IMR-90 (cell line): ENCODE results near the gene MMP24. TPM values are rescaled to one million over a fixed set of nuclear protein-coding genes. Genes with fewer than 3 reads are reported as not detected.

Experiments
- ATAC-seq: fragments of 200-7000 bp; cut with Tn5 transposase; 2 replicates; pipeline ENCODE4 v1.9.1; 2020; ENCODE audit warnings: low read depth, mild to moderate bottlenecking, moderate library complexity
- BruUV-seq: library from RNA; stranded (reverse); fragments of 400-500 nt; replicated peaks from 2 replicates; lab custom pipeline; 2021; lab: Mats Ljungman, UMichigan
- CTCF ChIA-PET: fragments of 300-600 bp; formaldehyde crosslinking; extraction: SDS; loops from one replicate; lab custom pipeline; 2021; ENCODE audit warnings: antibody characterized with exemption; lab: Yijun Ruan, JAX
- POLR2A ChIA-PET: fragments of 300-600 bp; sonication (Branson Sonifier 250); formaldehyde crosslinking; loops from one replicate; lab custom pipeline; 2022; ENCODE audit warnings: antibody characterized with exemption; ENCODE audit not compliant: unreplicated experiment; lab: Charles Lee
- DNase-seq: peaks from one replicate; pipeline ENCODE4 v3.0.0; 2013
- H2AFZ ChIP-seq: replicated peaks from 2 replicates; pipeline ENCODE3; 2013; ENCODE audit warnings: low read length, mild to moderate bottlenecking; ENCODE audit not compliant: poor library complexity
- H2AK5ac ChIP-seq: 2 replicates; pipeline ENCODE4 v1.6.1; 2013; ENCODE audit warnings: low read depth, low read length, inconsistent platforms
- H2AK9ac ChIP-seq: replicated peaks from 2 replicates; pipeline ENCODE3; 2013; ENCODE audit warnings: mild to moderate bottlenecking, low read depth, low read length, moderate library complexity; ENCODE audit not compliant: poor library complexity
- H2BK120ac ChIP-seq: 2 replicates; pipeline ENCODE4 v1.6.1; 2013; ENCODE audit warnings: low read depth, low read length, inconsistent platforms
- H2BK15ac ChIP-seq: 3 replicates; pipeline ENCODE4 v1.6.1; 2013; ENCODE audit warnings: low read depth, low read length, inconsistent platforms
- H2BK20ac ChIP-seq: 2 replicates; pipeline ENCODE4 v1.6.1; 2013; ENCODE audit warnings: low read depth, mild to moderate bottlenecking, inconsistent platforms, low read length, moderate library complexity
- H2BK5ac ChIP-seq: 2 replicates; pipeline ENCODE4 v1.6.1; 2013; ENCODE audit warnings: mild to moderate bottlenecking, low read depth, low read length, inconsistent platforms; ENCODE audit not compliant: poor library complexity, severe bottlenecking
- H3K14ac ChIP-seq: replicated peaks from 2 replicates; pipeline ENCODE4 v1.6.1; 2013; ENCODE audit warnings: low read depth, low read length, inconsistent platforms
- H3K18ac ChIP-seq: 2 replicates; pipeline ENCODE4 v1.6.1; 2013; ENCODE audit warnings: low read depth, low read length, control low read depth
- H3K23ac ChIP-seq: 2 replicates; pipeline ENCODE4 v1.6.1; 2013; ENCODE audit warnings: low read depth, low read length, inconsistent platforms
- H3K27ac ChIP-seq: 2 replicates; pipeline ENCODE4 v1.5.1; 2013; ENCODE audit warnings: mild to moderate bottlenecking, control low read depth, low read length; ENCODE audit not compliant: insufficient read depth
- H3K27me3 ChIP-seq: 2 replicates; pipeline ENCODE4 v1.6.1; 2013; ENCODE audit warnings: low read length; ENCODE audit not compliant: control insufficient read depth, insufficient read depth
- H3K36me3 ChIP-seq: 2 replicates; pipeline ENCODE4 v1.6.1; 2013; ENCODE audit warnings: low read length, mixed read lengths; ENCODE audit not compliant: control insufficient read depth, insufficient read depth
- H3K4ac ChIP-seq: 2 replicates; pipeline ENCODE4 v1.6.1; 2013; ENCODE audit warnings: low read depth, low read length, inconsistent platforms
- H3K4me1 ChIP-seq: 2 replicates; pipeline ENCODE4 v1.6.1; 2013; ENCODE audit warnings: low read length, mixed read lengths; ENCODE audit not compliant: control insufficient read depth, insufficient read depth
- H3K4me2 ChIP-seq: 2 replicates; pipeline ENCODE4 v1.6.1; 2013; ENCODE audit warnings: low read depth, mild to moderate bottlenecking, control low read depth, low read length, moderate library complexity
- H3K4me3 ChIP-seq: 2 replicates; pipeline ENCODE4 v1.5.1; 2013; ENCODE audit warnings: low read depth, mild to moderate bottlenecking, control low read depth, low read length, moderate library complexity; ENCODE audit not compliant: insufficient read depth
- H3K56ac ChIP-seq: 2 replicates; pipeline ENCODE4 v1.6.1; 2013; ENCODE audit warnings: low read length, inconsistent platforms; ENCODE audit not compliant: insufficient read depth; ENCODE audit errors: extremely low read depth
- H3K79me1 ChIP-seq, 2 experiments: 2 replicates each; pipeline ENCODE4 v1.6.1; 2013; ENCODE audit warnings: low read length in 2 of 2, inconsistent platforms in 1 of 2, low read depth in 1 of 2
- H3K9ac ChIP-seq: 2 replicates; pipeline ENCODE4 v1.6.1; 2013; ENCODE audit warnings: low read depth, low read length, control low read depth
- H3K9me1 ChIP-seq: 2 replicates; pipeline ENCODE4 v1.6.1; 2013; ENCODE audit warnings: low read length, inconsistent platforms; ENCODE audit not compliant: insufficient read depth
- H3K9me3 ChIP-seq: 2 replicates; pipeline ENCODE4 v1.6.1; 2013; ENCODE audit warnings: low read length; ENCODE audit not compliant: control insufficient read depth, insufficient read depth
- H4K20me1 ChIP-seq: 2 replicates; pipeline ENCODE4 v1.6.1; 2013; ENCODE audit warnings: low read length, inconsistent platforms; ENCODE audit not compliant: insufficient read depth
- H4K5ac ChIP-seq: 2 replicates; pipeline ENCODE4 v1.6.1; 2013; ENCODE audit warnings: mild to moderate bottlenecking, low read depth, low read length, control low read depth
- H4K8ac ChIP-seq, 2 experiments: 2 replicates each; pipeline ENCODE4 v1.6.1; 2013; ENCODE audit warnings: low read depth in 2 of 2, low read length in 2 of 2, control low read depth in 1 of 2, inconsistent platforms in 1 of 2
- H4K91ac ChIP-seq: 2 replicates; pipeline ENCODE4 v1.6.1; 2013; ENCODE audit warnings: low read depth, low read length, inconsistent platforms; ENCODE audit not compliant: insufficient read depth
- BHLHE40 ChIP-seq: fragments of 150-350 bp; IDR thresholded peaks from 2 replicates; pipeline ENCODE4 v1.6.1; 2016; ENCODE audit warnings: mild to moderate bottlenecking, low read depth, low read length
- CEBPB ChIP-seq: IDR thresholded peaks from 2 replicates; pipeline ENCODE4 v1.6.1; 2012; ENCODE audit warnings: low read depth, low read length, improper control_type of control experiment
- CHD1 ChIP-seq: IDR thresholded peaks from 2 replicates; pipeline ENCODE4 v1.6.1; 2012; ENCODE audit warnings: low read depth, low read length, improper control_type of control experiment
- CTCF ChIP-seq: conservative IDR thresholded peaks from 2 replicates; pipeline ENCODE4 v1.5.1; 2012; ENCODE audit warnings: mild to moderate bottlenecking, low read depth, low read length, improper control_type of control experiment
- FOS ChIP-seq: fragments of 150-350 bp; IDR thresholded peaks from 2 replicates; pipeline ENCODE4 v1.6.1; 2016; ENCODE audit warnings: low read depth, low read length
- MAZ ChIP-seq: IDR thresholded peaks from 2 replicates; pipeline ENCODE4 v1.6.1; 2012; ENCODE audit warnings: low read depth, mild to moderate bottlenecking, low read length, improper control_type of control experiment, moderate library complexity, borderline replicate concordance
- NFE2L2 ChIP-seq: fragments of 150-350 bp; IDR thresholded peaks from 2 replicates; pipeline ENCODE4 v1.6.1; 2016; ENCODE audit warnings: low read depth, mild to moderate bottlenecking, low read length
- POLR2A ChIP-seq: IDR thresholded peaks from 2 replicates; pipeline ENCODE4 v1.6.1; 2012; ENCODE audit warnings: mild to moderate bottlenecking, low read depth, low read length
- RAD21 ChIP-seq: IDR thresholded peaks from 2 replicates; pipeline ENCODE4 v1.6.1; 2012; ENCODE audit warnings: low read length, improper control_type of control experiment
- RFX5 ChIP-seq: IDR thresholded peaks from 2 replicates; pipeline ENCODE4 v1.8.0; 2012; ENCODE audit warnings: low read depth, mild to moderate bottlenecking, low read length, moderate library complexity
- SMC3 ChIP-seq: fragments of 150-350 bp; IDR thresholded peaks from 2 replicates; pipeline ENCODE4 v1.6.1; 2016; ENCODE audit warnings: low read depth, mild to moderate bottlenecking, antibody characterized with exemption, low read length, moderate library complexity
- WGBS, 2 experiments: methylation state at CpG; one replicate each; pipeline versions ENCODE4 v1.1.5 to v1.1.7; 2013; ENCODE audit warnings: missing lambda C conversion rate in 2 of 2; ENCODE audit not compliant: insufficient read length in 1 of 2; ENCODE audit errors: extremely low coverage in 2 of 2; 5-methylcytosine and 5-hydroxymethylcytosine counted together
- dilution Hi-C: fragments of 300-500 bp; cut with HindIII; formaldehyde crosslinking; loops from one replicate; pipeline ENCODE4 v1.14.3; 2018; ENCODE audit warnings: low sequenced_read_pairs; ENCODE audit not compliant: unreplicated experiment
- in situ Hi-C: fragments of 300-500 bp; cut with MboI; formaldehyde crosslinking; loops from 3 replicates; pipeline ENCODE4 v1.14.3; 2019; ENCODE audit warnings: low sequenced_read_pairs, inconsistent platforms, mixed read lengths
- intact Hi-C: fragments of 100-400 bp; cut with micrococcal nuclease; formaldehyde crosslinking; loops from 2 replicates; pipeline ENCODE4 v1.10.0; 2022
- polyA plus RNA-seq, 3 experiments: library from polyadenylated mRNA; depleted of rRNA; stranded (reverse); fragments of >200 nt; gene quantifications; 2 replicates each; pipeline ENCODE4 v1.2.3, GENCODE V29; 2012; ENCODE audit warnings: low replicate concordance in 1 of 3
- total RNA-seq: library from RNA; depleted of rRNA; stranded (reverse); fragments of >200 nt; gene quantifications from 2 replicates; pipeline ENCODE4 v1.2.3, GENCODE V29; 2012

The MMP24 gene
- total and polyA plus RNA-seq, 2 of the 4 experiments (the other 2 are of a cell fraction): 0.36 to 0.79 TPM

- Histone ChIP-seq H3K9me1 (0 out of 2 replicates have a peak, but pooled peaks cover 4% of the 10 kb centered on the region), H2AK5ac (no peak overlapping the region), H2AFZ (no peak overlapping the region), H3K79me1 (no peaks in the 10 kb centered on the region), H4K91ac (no peak overlapping the region), H3K9me3 (no peaks in the 10 kb centered on the region), H3K4ac (no peak overlapping the region), H3K27ac (no peak overlapping the region), H3K4me2 (no peak overlapping the region), H3K4me1 (peaks cover 1% of the 10 kb centered on the region; the same call in 1 of the 2 replicates), H2BK120ac (no peak overlapping the region), H3K23ac (no peak overlapping the region), H3K27me3 (peaks cover 2% of the 10 kb centered on the region), H2BK20ac (no peak overlapping the region), H3K36me3 (no peaks in the 10 kb centered on the region), H3K18ac (no peak overlapping the region), H3K14ac (no peak overlapping the region), H4K20me1 (no peaks in the 10 kb centered on the region), H2AK9ac (no peak overlapping the region), H4K5ac (no peak overlapping the region), H3K56ac (no peak overlapping the region), H2BK5ac (no peak overlapping the region), H2BK15ac (no peak overlapping the region), H3K9ac (no peak overlapping the region), H3K4me3 (no peak overlapping the region), H4K8ac (no peak overlapping the region)
- dilution Hi-C loops: no loop called here
- no peak for TF ChIP-seq RAD21
- TF ChIP-seq BHLHE40: no peak
- no peak for TF ChIP-seq NFE2L2
- TF ChIP-seq MAZ: no peak
- no peak for TF ChIP-seq RFX5
- no peak for TF ChIP-seq CTCF
- no peak for TF ChIP-seq CHD1
- no peak for TF ChIP-seq POLR2A
- no peak for TF ChIP-seq FOS
- TF ChIP-seq SMC3: no peak
- no peak for TF ChIP-seq CEBPB
- ChIA-PET CTCF (no interaction called here), POLR2A (no interaction called here)
- intact Hi-C loops: no loop called here
- DNase-seq (no peak), ATAC-seq (no peak)
- WGBS, 2 experiments: 91% methylated on average over 5 of the region's 8 CpGs; no CpG with 5 or more reads in 1 of the 2 experiments
- no TSS peak for BruUV-seq
- in situ Hi-C loops: no loop called here
Observed at GRCh38 chr20:35295058-35295457, 68.6 kb downstream of the MMP24 start.
